Skeletal muscle satellite cell (primary cell): ENCODE results near the gene GPATCH8. TPM values are rescaled to one million over a fixed set of nuclear protein-coding genes. Genes with fewer than 3 reads are reported as not detected.

ENCODE experiments used
- H3K27me3 ChIP-seq: 2 replicates; pipeline ENCODE4 v1.7.0; 2013; ENCODE audit warnings: low read length; ENCODE audit not compliant: control insufficient read depth, insufficient read depth
- H3K36me3 ChIP-seq: 2 replicates; pipeline ENCODE4 v1.7.0; 2013; ENCODE audit warnings: mild to moderate bottlenecking, control low read depth, low read length; ENCODE audit not compliant: insufficient read depth
- H3K4me1 ChIP-seq: 2 replicates; pipeline ENCODE4 v1.7.0; 2013; ENCODE audit warnings: low read length; ENCODE audit not compliant: control insufficient read depth, insufficient read depth
- H3K4me2 ChIP-seq: 2 replicates; pipeline ENCODE4 v1.7.0; 2013; ENCODE audit warnings: mild to moderate bottlenecking, low read length
- H3K4me3 ChIP-seq: 2 replicates; pipeline ENCODE4 v1.7.0; 2013; ENCODE audit warnings: low read length
- H3K9ac ChIP-seq: 2 replicates; pipeline ENCODE4 v1.7.0; 2013; ENCODE audit warnings: mild to moderate bottlenecking, low read depth, low read length, moderate library complexity
- H3K9me3 ChIP-seq: replicated peaks from 2 replicates; pipeline ENCODE4 v1.7.0; 2013; ENCODE audit warnings: mild to moderate bottlenecking, control low read depth, low read length
- total RNA-seq: library from RNA; depleted of rRNA; stranded (reverse); fragments of >200 nt; gene quantifications from 2 replicates; pipeline ENCODE4 v1.2.3, GENCODE V29; 2012; rRNA removed

GPATCH8 gene
- total RNA-seq = 15.1 and 15.7 TPM in 2 replicates

DNA sequence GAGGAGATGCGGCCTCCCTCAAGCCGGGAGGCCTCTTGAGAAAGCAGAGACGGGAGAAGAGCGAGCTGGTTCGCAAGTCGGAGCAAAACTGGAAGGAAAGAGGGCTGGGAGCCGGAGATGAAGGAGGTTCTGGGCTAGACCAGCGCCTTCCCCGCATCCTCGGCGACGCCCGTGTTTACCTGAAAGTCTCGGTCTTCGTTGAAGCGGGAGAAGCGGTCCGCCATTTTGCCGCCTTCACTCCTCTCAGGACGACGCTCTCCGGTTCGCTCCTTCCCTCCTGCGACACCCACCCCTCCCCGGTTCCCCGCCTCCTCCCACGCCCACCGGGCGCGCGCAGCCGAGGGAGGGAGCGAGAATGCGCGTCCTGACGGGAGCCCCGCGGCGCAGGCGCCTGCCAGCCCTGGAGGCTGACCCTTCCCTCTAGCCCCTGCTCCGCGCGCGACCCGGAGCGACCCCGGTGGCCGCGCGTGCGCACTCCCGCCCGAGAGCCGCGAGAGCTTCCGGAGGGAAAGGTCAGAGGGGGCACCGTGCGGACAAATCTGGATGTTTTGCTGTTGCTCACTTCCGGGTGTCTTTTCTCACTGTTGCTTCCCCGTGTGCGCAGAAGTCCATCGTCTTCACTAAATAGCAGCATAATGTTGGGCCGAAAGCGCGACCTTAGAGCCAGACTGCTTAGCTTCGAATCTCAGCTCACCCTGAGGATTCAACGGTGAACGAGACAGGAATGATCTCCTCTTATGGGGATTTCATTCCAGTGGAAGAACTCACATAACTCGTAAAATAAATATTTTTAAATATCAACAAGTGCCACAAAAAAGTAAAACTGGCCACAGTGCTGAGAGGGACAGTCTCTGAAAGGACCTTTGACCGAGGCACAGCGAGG lies at the start of gene GPATCH8:
TSS of gene GPATCH8 (minus strand) at position 260 of the 883 bp plus-strand sequence. CDS start at position 224, 36 bp downstream.
- Histone ChIP-seq H3K9me3 (no peaks in the 10 kb centered on the region), H3K36me3 (no peaks in the 10 kb centered on the region), H3K9ac (peak within 1 kb of the TSS; percentile 96), H3K4me2 (peak within 1 kb of the TSS; percentile 91), H3K27me3 (no peaks in the 10 kb centered on the region), H3K4me3 (peak within 1 kb of the TSS; percentile 89), H3K4me1 (peaks cover 18% of the 10 kb centered on the region)

DNA sequence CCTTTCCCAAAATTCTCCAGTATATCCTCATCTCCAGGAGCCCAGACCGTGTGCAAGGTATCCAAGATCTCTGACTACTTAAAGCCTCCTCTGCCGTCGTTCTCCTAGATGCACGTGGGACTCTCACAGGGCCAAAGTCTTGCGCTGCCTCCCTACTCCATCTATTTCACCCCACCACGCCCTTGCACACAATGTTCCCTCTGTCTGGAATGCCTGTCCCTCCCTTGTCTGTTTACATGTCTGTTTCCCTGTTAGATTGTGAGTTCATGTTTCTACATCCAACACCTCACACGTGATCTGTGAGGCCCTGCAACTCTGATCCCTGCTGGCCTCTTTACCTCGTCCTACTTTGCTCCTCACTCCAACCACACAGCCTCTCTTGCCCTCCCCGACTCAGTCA lies 49.2 kb upstream of the GPATCH8 start:
- Histone ChIP-seq H3K4me2 (no peak overlapping the region), H3K4me3 (no peak overlapping the region), H3K36me3 (no peaks in the 10 kb centered on the region), H3K9ac (no peak overlapping the region), H3K27me3 (no peaks in the 10 kb centered on the region), H3K4me1 (peaks cover 28% of the 10 kb centered on the region), H3K9me3 (no peaks in the 10 kb centered on the region)

GRCh38 chr17:44549686-44550085 lies 46.5 kb upstream of the GPATCH8 start:
- Histone ChIP-seq H3K9me3 (no peaks in the 10 kb centered on the region), H3K27me3 (no peaks in the 10 kb centered on the region), H3K4me2 (no peak overlapping the region), H3K36me3 (no peaks in the 10 kb centered on the region), H3K9ac (no peak overlapping the region), H3K4me1 (peaks cover 47% of the 10 kb centered on the region), H3K4me3 (no peak overlapping the region)

DNA sequence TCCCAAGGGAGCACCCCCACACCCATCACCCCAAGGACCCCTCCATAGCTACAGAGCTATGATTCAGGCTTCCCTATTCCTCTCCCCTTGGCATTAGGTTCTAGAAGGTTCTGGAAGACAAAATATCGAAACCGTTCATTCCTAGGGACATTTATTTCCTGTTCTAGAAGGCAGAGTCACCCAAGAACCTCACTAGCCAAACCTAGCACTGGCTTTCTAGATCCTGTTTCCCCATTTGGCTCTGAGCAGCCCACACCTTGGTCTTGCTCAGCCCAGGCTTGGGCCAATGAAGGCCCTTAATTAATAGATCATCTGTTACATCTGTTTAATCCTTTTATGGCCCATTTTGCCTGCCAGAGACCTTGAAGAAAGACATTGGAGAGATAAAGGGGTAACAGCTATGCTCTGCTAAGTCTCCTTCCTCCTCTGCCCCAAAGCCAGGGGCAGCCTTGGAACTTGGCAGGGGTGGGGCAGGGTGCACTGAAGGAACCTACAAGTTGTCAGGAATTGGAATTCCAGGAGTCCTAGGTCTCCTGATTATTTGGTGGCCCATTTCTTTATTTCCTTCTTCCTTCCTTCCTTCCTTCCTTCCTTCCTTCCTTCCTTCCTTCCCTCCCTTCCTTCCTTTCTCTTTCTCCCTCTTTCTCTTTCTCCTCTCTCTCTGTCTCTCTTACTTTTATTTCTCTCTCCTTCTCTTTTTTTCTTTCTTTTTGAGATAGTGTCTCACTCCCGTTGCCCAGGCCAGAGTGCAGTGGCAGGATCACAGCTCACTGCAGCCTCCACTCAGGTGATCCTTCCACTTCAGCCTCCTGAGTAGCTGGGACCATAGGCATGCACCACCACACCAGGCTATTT lies 45.4 kb upstream of the GPATCH8 start:
- Histone ChIP-seq H3K27me3 (no peaks in the 10 kb centered on the region), H3K4me2 (no peak overlapping the region), H3K4me1 (peaks cover 57% of the 10 kb centered on the region), H3K9ac (no peak overlapping the region), H3K9me3 (no peaks in the 10 kb centered on the region), H3K36me3 (no peaks in the 10 kb centered on the region), H3K4me3 (no peak overlapping the region)

- no peak overlapping the region for H3K4me2 ChIP-seq
- H3K9me3 ChIP-seq = no peaks in the 10 kb centered on the region
- H3K4me1 ChIP-seq = peaks cover 66% of the 10 kb centered on the region
- no peaks in the 10 kb centered on the region for H3K36me3 ChIP-seq
- H3K27me3 ChIP-seq = no peaks in the 10 kb centered on the region
- H3K9ac ChIP-seq = peak overlapping the region; percentile 56
- no peak overlapping the region for H3K4me3 ChIP-seq
Measured at GRCh38 chr17:44547625-44548267, 44.5 kb upstream of the GPATCH8 start.

GRCh38 chr17:44546671-44547606 lies 43.7 kb upstream of the GPATCH8 start:
- Histone ChIP-seq H3K27me3 (no peaks in the 10 kb centered on the region), H3K4me1 (peaks cover 66% of the 10 kb centered on the region), H3K36me3 (no peaks in the 10 kb centered on the region), H3K9me3 (no peaks in the 10 kb centered on the region), H3K4me3 (peak overlapping the region; percentile 10), H3K9ac (peak overlapping the region; percentile 56), H3K4me2 (peak overlapping the region; percentile 21)

GRCh38 chr17:44543905-44544523 lies 40.8 kb upstream of the GPATCH8 start:
- Histone ChIP-seq H3K9ac (peak overlapping the region; percentile 78), H3K4me2 (peak overlapping the region; percentile 79), H3K36me3 (no peaks in the 10 kb centered on the region), H3K4me1 (peaks cover 70% of the 10 kb centered on the region), H3K4me3 (peak overlapping the region; percentile 28), H3K9me3 (no peaks in the 10 kb centered on the region), H3K27me3 (no peaks in the 10 kb centered on the region)

GRCh38 chr17:44543213-44543904 lies 40.2 kb upstream of the GPATCH8 start:
- Histone ChIP-seq H3K27me3 (no peaks in the 10 kb centered on the region), H3K4me3 (peak overlapping the region; percentile 44), H3K4me1 (peaks cover 66% of the 10 kb centered on the region), H3K9ac (peak overlapping the region; percentile 78), H3K9me3 (no peaks in the 10 kb centered on the region), H3K36me3 (no peaks in the 10 kb centered on the region), H3K4me2 (peak overlapping the region; percentile 79)

GRCh38 chr17:44541884-44542581 lies 38.8 kb upstream of the GPATCH8 start:
- Histone ChIP-seq H3K9ac (peak overlapping the region; percentile 32), H3K4me2 (no peak overlapping the region), H3K4me3 (no peak overlapping the region), H3K9me3 (no peaks in the 10 kb centered on the region), H3K36me3 (no peaks in the 10 kb centered on the region), H3K27me3 (no peaks in the 10 kb centered on the region), H3K4me1 (peaks cover 54% of the 10 kb centered on the region)
